ENCODE measurements around the gene RANBP2. TPM values are rescaled to one million over a fixed set of nuclear protein-coding genes. Genes with fewer than 3 reads are reported as not detected.

The RANBP2 gene
- total and polyA plus RNA-seq, 2 experiments from 2014 or later: 9.6 to 72.9 TPM

- H3K4me2 ChIP-seq: no peak overlapping the region
- H3K9me2 ChIP-seq (replicated peaks; ENCODE audit: insufficient read depth): no peaks in the 10 kb centered on the region
- no peak overlapping the region for H3K27ac ChIP-seq
- H3K4me1 ChIP-seq (ENCODE audit: insufficient read depth): no peaks in the 10 kb centered on the region
- no peak for DNase-seq (ENCODE audit: low spot score)
- H3K9me3 ChIP-seq (ENCODE audit: low read depth): peaks cover 2% of the 10 kb centered on the region
- no peaks in the 10 kb centered on the region for H3K36me3 ChIP-seq (replicated peaks; ENCODE audit: insufficient read depth, low read depth)
- H4K20me1 ChIP-seq (ENCODE audit: insufficient read depth, poor library complexity, severe bottlenecking): no peaks in the 10 kb centered on the region
- no peak overlapping the region for H2AFZ ChIP-seq
- H3K79me2 ChIP-seq: no peaks in the 10 kb centered on the region
- no peak overlapping the region for H3K4me3 ChIP-seq
- no peaks in the 10 kb centered on the region for H3K27me3 ChIP-seq
- WGBS (ENCODE audit: low lambda C conversion rate, missing lambda C conversion rate): 94% methylated on average over 5 of the region's 5 CpGs
- TF ChIP-seq EZH2phosphoT487 (IDR thresholded peaks at IDR 0.05; ENCODE audit: low read depth, severe bottlenecking, unreplicated experiment) (no peak), CTCF (IDR thresholded peaks at IDR 0.05; ENCODE audit: poor library complexity) (no peak), EZH2 (IDR thresholded peaks at IDR 0.05; ENCODE audit: borderline replicate concordance) (no peak)
These were observed 105.2 kb downstream of the RANBP2 start for GRCh38 chr2:108824316-108825070.

- Histone ChIP-seq H3K79me2 (no peaks in the 10 kb centered on the region), H3K4me2 (no peak overlapping the region), H3K9me3 (ENCODE audit: low read depth) (no peaks in the 10 kb centered on the region), H3K9me2 (replicated peaks; ENCODE audit: insufficient read depth) (no peaks in the 10 kb centered on the region), H4K20me1 (ENCODE audit: insufficient read depth, poor library complexity, severe bottlenecking) (no peaks in the 10 kb centered on the region), H2AFZ (no peak overlapping the region), H3K4me3 (no peak overlapping the region), H3K36me3 (replicated peaks; ENCODE audit: insufficient read depth, low read depth) (no peaks in the 10 kb centered on the region), H3K4me1 (ENCODE audit: insufficient read depth) (no peaks in the 10 kb centered on the region), H3K27me3 (no peaks in the 10 kb centered on the region), H3K27ac (no peak overlapping the region)
- TF ChIP-seq CTCF (IDR thresholded peaks at IDR 0.05; ENCODE audit: poor library complexity) (no peak), EZH2phosphoT487 (IDR thresholded peaks at IDR 0.05; ENCODE audit: low read depth, severe bottlenecking, unreplicated experiment) (no peak), EZH2 (IDR thresholded peaks at IDR 0.05; ENCODE audit: borderline replicate concordance) (no peak)
- 67% methylated on average over 4 of the region's 4 CpGs for WGBS (ENCODE audit: low lambda C conversion rate, missing lambda C conversion rate)
- DNase-seq (ENCODE audit: low spot score): no peak
These were observed 106.0 kb downstream of the RANBP2 start for GRCh38 chr2:108825254-108825653.

GRCh38 chr2:108825736-108826135, 106.5 kb downstream of the RANBP2 start:
- no peak for DNase-seq (ENCODE audit: low spot score)
- H3K27me3 ChIP-seq: no peaks in the 10 kb centered on the region
- H3K4me2 ChIP-seq: no peak overlapping the region
- H3K36me3 ChIP-seq (replicated peaks; ENCODE audit: insufficient read depth, low read depth): no peaks in the 10 kb centered on the region
- H3K27ac ChIP-seq: no peak overlapping the region
- TF ChIP-seq CTCF (IDR thresholded peaks at IDR 0.05; ENCODE audit: poor library complexity): no peak
- TF ChIP-seq EZH2 (IDR thresholded peaks at IDR 0.05; ENCODE audit: borderline replicate concordance): no peak
- no peak for TF ChIP-seq EZH2phosphoT487 (IDR thresholded peaks at IDR 0.05; ENCODE audit: low read depth, severe bottlenecking, unreplicated experiment)
- H3K9me3 ChIP-seq (ENCODE audit: low read depth): no peaks in the 10 kb centered on the region
- no peak overlapping the region for H2AFZ ChIP-seq
- H3K9me2 ChIP-seq (replicated peaks; ENCODE audit: insufficient read depth): no peaks in the 10 kb centered on the region
- WGBS (ENCODE audit: low lambda C conversion rate, missing lambda C conversion rate): 95% methylated on average over 3 of the region's 3 CpGs
- H3K4me1 ChIP-seq (ENCODE audit: insufficient read depth): no peaks in the 10 kb centered on the region
- no peak overlapping the region for H3K4me3 ChIP-seq
- no peaks in the 10 kb centered on the region for H3K79me2 ChIP-seq
- no peaks in the 10 kb centered on the region for H4K20me1 ChIP-seq (ENCODE audit: insufficient read depth, poor library complexity, severe bottlenecking)
